Stimulated activated CD8-positive, alpha-beta memory T cell treated with anti-CD3 and anti-CD28 coated beads, Interleukin-7, amount 100 ng/mL, for 24 hours (primary cell): ENCODE measurements around the gene CYS1.
"Not testable (repeated sequence)": the region's sequence is repeated elsewhere in the genome, so short reads cannot be mapped to it uniquely, and the experiment has no call there.

ENCODE experiments used
- DNase-seq: peaks from one replicate; pipeline ENCODE4 v3.0.0-alpha.2; 2020; ENCODE audit warnings: low read depth

The CYS1 gene

GRCh38 chr2:10029875-10030223, 50.4 kb downstream of the CYS1 start:
- no peak for DNase-seq

DNA sequence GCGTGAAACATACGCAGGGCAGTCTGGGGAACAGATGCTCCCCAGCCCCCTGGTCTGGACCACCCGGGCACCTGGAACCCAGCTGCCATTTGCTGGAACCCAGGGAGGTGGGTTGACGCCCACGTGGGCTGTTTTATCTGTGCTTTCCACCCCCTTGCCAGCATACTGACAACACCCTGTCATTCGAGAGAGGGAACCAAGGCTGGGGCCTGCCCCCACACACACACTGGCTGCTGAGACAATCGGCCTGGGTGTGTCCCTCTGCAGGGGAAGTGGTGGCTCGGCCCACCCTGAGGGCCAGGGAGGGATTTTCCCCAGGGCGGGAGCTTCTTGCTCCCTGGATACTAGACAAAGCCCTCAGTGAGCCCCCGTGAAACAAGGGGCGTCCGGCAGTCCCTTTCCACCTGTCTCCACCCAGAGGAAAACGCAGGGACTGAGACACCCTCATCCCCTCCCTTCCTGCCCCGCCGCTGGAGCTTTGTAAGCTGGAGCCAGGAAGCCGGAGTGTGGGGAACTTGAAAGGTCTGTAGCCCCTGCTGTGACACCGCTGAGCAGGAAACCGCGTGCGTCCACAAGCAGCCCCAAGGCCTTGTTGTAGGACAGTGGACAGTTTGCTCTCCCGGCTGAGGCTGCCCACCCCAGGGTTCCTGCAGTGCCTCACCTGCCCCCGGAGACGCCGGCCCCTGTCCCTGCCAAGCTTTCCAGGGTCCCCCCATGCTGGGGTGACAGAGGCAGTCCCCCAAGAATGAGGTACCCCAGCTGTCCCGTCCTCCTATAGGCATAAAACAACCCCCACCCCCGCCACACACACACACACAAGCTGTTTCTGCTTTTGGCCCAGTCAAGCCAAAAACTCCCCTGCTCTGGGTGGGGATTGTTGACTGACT, 51.0 kb downstream of the CYS1 start:
- no peak for DNase-seq

DNA sequence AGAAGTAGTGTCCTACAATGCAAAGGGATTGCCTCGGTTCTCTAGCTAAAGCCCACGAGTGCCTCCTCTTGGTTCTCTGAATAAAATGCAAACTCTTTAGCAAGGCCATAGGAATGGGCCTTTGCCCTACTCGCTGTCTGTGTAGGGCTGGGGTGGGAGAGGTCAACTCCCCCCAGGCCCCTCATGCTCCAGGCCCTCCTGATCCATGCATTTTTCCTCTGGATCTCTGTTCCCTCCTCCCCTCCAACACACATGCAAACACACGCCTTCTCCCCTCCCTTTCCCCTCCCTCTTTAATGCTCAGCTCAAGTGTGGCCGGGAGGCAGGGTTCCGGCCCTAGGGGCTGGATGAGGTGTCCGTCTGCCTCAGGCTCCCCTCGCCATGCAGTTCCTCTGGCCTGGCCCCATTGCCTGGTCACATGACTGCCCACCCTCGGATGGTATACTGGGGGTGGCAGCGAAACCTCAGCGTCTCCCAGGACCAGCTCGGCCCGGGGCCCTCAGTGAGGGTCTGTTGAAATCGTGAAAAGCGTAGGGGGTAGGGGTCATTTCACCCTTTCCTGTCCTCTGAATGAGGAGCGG, 51.7 kb downstream of the CYS1 start:
- no peak for DNase-seq

DNA sequence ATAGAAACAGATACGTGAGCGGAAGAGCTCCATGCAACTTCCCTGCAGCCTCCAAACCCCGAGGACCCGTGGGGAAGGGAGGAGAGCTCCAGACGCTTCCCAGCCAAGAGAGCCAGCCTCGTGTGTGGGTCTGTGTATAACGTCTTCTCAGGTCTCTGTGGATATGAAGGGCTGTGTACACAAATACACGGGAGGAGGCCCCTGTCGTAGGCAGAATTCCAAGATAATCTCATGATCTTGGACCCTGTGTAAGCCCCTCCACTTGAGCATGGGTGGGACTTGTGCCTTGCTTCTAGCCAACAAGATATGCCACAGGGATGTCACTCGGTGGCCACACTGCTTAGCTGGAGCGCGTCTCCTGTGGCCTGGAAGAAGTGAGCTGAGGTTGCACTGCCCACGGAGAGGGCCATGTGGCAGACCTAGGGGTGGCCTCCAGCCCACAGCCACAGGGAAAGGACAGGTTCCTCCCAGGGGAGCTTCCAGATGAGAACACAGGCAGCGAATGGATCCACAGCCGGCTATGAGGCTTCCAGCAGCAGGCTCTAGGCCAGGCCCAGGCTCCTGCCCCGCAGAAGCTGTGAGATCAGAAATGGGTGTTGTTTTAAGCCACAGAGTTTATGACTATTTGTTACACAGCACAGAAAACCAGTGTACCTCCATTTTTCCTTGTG, 52.4 kb downstream of the CYS1 start:
- no peak for DNase-seq

DNA sequence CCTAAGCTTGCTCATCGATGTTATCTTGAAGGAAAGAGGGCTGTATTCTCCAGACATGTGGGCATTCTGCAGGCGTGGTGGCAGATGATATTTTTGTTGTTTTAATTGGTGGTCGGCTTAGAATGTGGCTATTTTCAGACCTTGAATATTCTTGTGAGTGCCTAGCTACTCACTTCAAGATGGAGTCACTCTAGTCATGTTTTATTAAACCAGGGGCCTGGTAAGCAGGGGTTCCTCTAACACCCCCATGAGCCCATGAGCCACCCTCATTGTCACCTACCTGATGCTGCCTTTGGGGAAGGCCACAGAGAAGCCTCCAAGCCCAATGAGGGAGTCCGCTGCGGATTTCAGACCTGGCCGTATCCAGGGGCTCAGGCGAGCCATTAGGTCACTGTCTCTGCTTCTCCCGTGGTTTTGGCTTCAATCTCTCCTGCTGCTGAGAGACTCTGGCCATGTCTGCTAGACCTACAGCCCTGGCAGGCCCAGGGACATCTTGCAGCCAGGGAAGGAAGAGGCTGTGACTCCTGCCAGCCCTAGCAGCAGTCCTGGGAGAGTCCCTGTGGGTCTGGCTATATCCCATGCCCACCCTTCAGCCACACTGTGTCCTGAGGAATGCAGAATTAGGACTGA, 53.2 kb downstream of the CYS1 start:
- no peak for DNase-seq

GRCh38 chr2:10022966-10023662, 57.1 kb downstream of the CYS1 start:
- no peak for DNase-seq

- DNase-seq: no peak
These were observed 57.8 kb downstream of the CYS1 start for GRCh38 chr2:10022445-10022844.

- DNase-seq: no peak
These were observed 58.2 kb downstream of the CYS1 start for GRCh38 chr2:10022041-10022421.

GRCh38 chr2:10019602-10020400, 60.4 kb downstream of the CYS1 start:
- no peak for DNase-seq

DNA sequence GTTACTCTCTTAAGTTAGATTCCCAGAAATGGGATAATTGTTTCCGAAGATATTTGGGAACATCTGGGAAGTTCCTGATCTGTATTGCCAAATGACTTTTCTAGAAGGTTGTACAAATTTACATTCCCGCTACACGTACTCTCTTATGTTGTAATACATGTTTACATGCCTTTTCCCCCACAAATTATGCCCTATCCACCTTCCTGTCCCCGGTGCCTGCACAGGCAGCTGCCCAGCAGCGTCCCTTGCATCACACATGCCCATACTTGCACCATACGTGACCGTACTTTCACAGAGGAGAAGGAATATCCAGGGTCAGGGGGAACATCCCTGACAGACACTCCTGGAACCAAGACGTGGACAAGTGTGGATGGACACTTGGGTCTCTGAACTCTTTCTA, 61.0 kb downstream of the CYS1 start:
- no peak for DNase-seq

- no peak for DNase-seq
These were observed 62.8 kb downstream of the CYS1 start for GRCh38 chr2:10017313-10017941.

GRCh38 chr2:10016802-10017258, 63.4 kb downstream of the CYS1 start:
- no peak for DNase-seq

DNA sequence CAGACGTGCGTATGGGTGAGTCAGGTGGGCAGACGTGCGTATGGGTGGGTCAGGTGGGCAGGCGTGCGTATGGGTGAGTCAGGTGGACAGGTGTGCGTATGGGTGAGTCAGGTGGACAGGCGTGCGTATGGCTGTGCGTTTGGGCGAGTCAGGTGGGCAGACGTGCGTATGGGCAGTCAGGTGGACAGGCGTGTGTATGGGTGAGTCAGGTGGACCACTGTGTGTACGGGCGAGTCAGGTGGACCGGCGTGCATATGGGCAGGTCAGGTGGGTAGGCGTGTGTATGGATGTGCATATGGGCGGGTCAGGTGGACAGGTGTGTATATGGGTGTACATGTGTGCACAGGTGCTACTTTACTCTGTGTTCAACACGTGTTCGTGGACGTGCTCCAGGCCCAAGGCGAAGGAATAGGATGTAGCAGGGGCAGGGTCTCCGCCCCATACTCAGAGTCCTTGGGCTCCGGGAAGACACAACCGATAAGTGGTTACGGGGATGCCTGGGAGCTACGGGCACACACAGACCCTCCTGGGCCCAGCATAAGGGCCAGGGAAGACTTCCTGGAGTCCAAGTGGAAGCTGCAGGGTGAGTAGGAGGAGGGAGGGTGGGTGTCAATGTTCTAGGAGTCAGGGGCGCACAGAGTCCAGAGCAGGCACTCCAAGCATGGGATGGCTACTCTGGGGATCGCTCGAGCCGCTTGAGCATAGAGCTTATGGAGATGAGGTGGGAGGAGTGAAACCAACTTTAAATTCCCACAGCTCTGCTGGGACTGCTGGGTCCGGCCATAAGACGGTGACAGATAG, 64.0 kb downstream of the CYS1 start:
- DNase-seq: no peak

- not testable (repeated sequence) for DNase-seq
These were observed 64.7 kb downstream of the CYS1 start for GRCh38 chr2:10015376-10015989.

DNA sequence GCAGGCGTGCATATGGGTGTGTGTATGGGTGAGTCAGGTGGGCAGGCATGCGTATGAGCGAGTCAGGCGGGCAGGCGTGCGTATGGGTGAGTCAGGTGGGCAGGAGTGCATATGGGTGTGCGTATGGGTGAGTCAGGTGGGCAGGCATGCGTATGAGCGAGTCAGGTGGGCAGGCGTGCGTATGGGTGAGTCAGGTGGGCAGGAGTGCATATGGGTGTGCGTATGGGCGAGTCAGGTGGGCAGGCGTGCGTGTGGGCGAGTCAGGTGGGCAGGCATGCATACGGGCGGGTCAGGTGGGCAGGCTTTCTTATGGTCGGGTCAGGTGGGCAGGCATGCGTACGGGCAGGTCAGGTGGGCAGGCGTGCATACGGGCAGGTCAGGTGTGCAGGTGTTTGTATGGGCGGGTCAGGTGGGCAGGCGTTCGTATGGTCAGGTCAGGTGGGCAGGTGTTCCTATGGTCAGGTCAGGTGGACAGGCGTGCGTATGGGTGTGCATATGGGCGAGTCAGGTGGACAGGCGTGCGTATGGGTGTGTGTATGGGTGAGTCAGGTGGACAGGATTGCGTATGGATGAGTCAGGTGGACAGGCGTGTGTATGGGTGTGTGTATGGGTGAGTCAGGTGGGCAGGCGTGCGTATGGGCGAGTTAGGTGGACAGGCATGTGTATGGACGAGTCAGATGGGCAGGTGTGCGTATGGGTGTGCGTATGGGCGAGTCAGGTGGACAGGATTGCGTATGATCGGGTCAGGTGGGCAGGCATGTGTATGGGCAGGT, 65.6 kb downstream of the CYS1 start:
- no peak for DNase-seq

GRCh38 chr2:10013651-10014417, 66.4 kb downstream of the CYS1 start:
- not testable (repeated sequence) for DNase-seq

GRCh38 chr2:10012963-10013461, 67.2 kb downstream of the CYS1 start:
- DNase-seq: no peak
